Measurements from ENCODE around the gene CPNE4.

CPNE4 gene

GRCh38 chr3:131944676-131945075 is 90.1 kb downstream of the CPNE4 start:
- Histone ChIP-seq H3K36me3 (ENCODE audit: low read depth) (no peaks in the 10 kb centered on the region), H3K27ac (ENCODE audit: poor library complexity, severe bottlenecking) (no peak overlapping the region), H3K9me3 (ENCODE audit: severe bottlenecking) (no peaks in the 10 kb centered on the region), H3K4me3 (ENCODE audit: severe bottlenecking) (no peak overlapping the region), H3K27me3 (ENCODE audit: insufficient read depth, poor library complexity, severe bottlenecking) (peaks cover 2% of the 10 kb centered on the region), H3K4me1 (ENCODE audit: insufficient read depth, poor library complexity, severe bottlenecking) (no peaks in the 10 kb centered on the region)
- DNase-seq (ENCODE audit: low spot score) (no peak), ATAC-seq (ENCODE audit: low read depth) (no peak)
- no peak for TF ChIP-seq CTCF (IDR thresholded peaks at IDR 0.05; ENCODE audit: poor library complexity, severe bottlenecking)

- Histone ChIP-seq H3K27ac (ENCODE audit: poor library complexity, severe bottlenecking) (no peak overlapping the region), H3K9me3 (ENCODE audit: severe bottlenecking) (no peaks in the 10 kb centered on the region), H3K4me3 (ENCODE audit: severe bottlenecking) (no peak overlapping the region), H3K4me1 (ENCODE audit: insufficient read depth, poor library complexity, severe bottlenecking) (no peaks in the 10 kb centered on the region), H3K27me3 (ENCODE audit: insufficient read depth, poor library complexity, severe bottlenecking) (peaks cover 3% of the 10 kb centered on the region), H3K36me3 (ENCODE audit: low read depth) (no peaks in the 10 kb centered on the region)
- no peak for TF ChIP-seq CTCF (IDR thresholded peaks at IDR 0.05; ENCODE audit: poor library complexity, severe bottlenecking)
- DNase-seq (ENCODE audit: low spot score) (no peak), ATAC-seq (ENCODE audit: low read depth) (no peak)
Measured at GRCh38 chr3:131933665-131934064, 101.1 kb downstream of the CPNE4 start.

- H3K9me3 ChIP-seq (ENCODE audit: severe bottlenecking), result no peaks in the 10 kb centered on the region
- no peak for ATAC-seq (ENCODE audit: low read depth)
- no peak for DNase-seq (ENCODE audit: low spot score)
- H3K36me3 ChIP-seq (ENCODE audit: low read depth), result no peaks in the 10 kb centered on the region
- H3K4me1 ChIP-seq (ENCODE audit: insufficient read depth, poor library complexity, severe bottlenecking), result no peaks in the 10 kb centered on the region
- no peak overlapping the region for H3K4me3 ChIP-seq (ENCODE audit: severe bottlenecking)
- no peak for TF ChIP-seq CTCF (IDR thresholded peaks at IDR 0.05; ENCODE audit: poor library complexity, severe bottlenecking)
- H3K27ac ChIP-seq (ENCODE audit: poor library complexity, severe bottlenecking), result no peak overlapping the region
- peaks cover 5% of the 10 kb centered on the region for H3K27me3 ChIP-seq (ENCODE audit: insufficient read depth, poor library complexity, severe bottlenecking)
Measured at GRCh38 chr3:131928593-131928992, 106.2 kb downstream of the CPNE4 start.

- Histone ChIP-seq H3K4me1 (ENCODE audit: insufficient read depth, poor library complexity, severe bottlenecking) (no peaks in the 10 kb centered on the region), H3K36me3 (ENCODE audit: low read depth) (no peaks in the 10 kb centered on the region), H3K27ac (ENCODE audit: poor library complexity, severe bottlenecking) (no peak overlapping the region), H3K27me3 (ENCODE audit: insufficient read depth, poor library complexity, severe bottlenecking) (peaks cover 2% of the 10 kb centered on the region), H3K4me3 (ENCODE audit: severe bottlenecking) (no peak overlapping the region), H3K9me3 (ENCODE audit: severe bottlenecking) (no peaks in the 10 kb centered on the region)
- no peak for TF ChIP-seq CTCF (IDR thresholded peaks at IDR 0.05; ENCODE audit: poor library complexity, severe bottlenecking)
- no peak for DNase-seq (ENCODE audit: low spot score)
- no peak for ATAC-seq (ENCODE audit: low read depth)
Measured at GRCh38 chr3:131925571-131925970, 109.2 kb downstream of the CPNE4 start.

GRCh38 chr3:131922356-131922755 is 112.5 kb downstream of the CPNE4 start:
- H3K27me3 ChIP-seq (ENCODE audit: insufficient read depth, poor library complexity, severe bottlenecking), result no peaks in the 10 kb centered on the region
- ATAC-seq (ENCODE audit: low read depth) (no peak), DNase-seq (ENCODE audit: low spot score) (no peak)
- TF ChIP-seq CTCF (IDR thresholded peaks at IDR 0.05; ENCODE audit: poor library complexity, severe bottlenecking), result no peak
- H3K27ac ChIP-seq (ENCODE audit: poor library complexity, severe bottlenecking), result no peak overlapping the region
- H3K36me3 ChIP-seq (ENCODE audit: low read depth), result no peaks in the 10 kb centered on the region
- H3K4me1 ChIP-seq (ENCODE audit: insufficient read depth, poor library complexity, severe bottlenecking), result no peaks in the 10 kb centered on the region
- H3K4me3 ChIP-seq (ENCODE audit: severe bottlenecking), result no peak overlapping the region
- no peaks in the 10 kb centered on the region for H3K9me3 ChIP-seq (ENCODE audit: severe bottlenecking)
